Epithelial cell of esophagus (primary cell): ENCODE results near the gene TRIM33.

Experiments
- DNase-seq: peaks from one replicate; pipeline ENCODE4 v3.0.0; 2010; ENCODE audit warnings: low read depth
- H3K4me3 ChIP-seq: 2 replicates; pipeline ENCODE4 v1.5.1; 2011; ENCODE audit warnings: mild to moderate bottlenecking, low read length, control low read depth
- CTCF ChIP-seq: IDR thresholded peaks from 2 replicates; pipeline ENCODE4 v1.5.1; 2011; ENCODE audit warnings: low read depth, mild to moderate bottlenecking, low read length, control low read depth, inconsistent platforms; ENCODE audit not compliant: insufficient read depth; ENCODE audit errors: missing control alignments

Gene TRIM33

GRCh38 chr1:114512595-114513280, 1.7 kb upstream of the TRIM33 start:
- no peak for DNase-seq
- H3K4me3 ChIP-seq = no peak overlapping the region
- TF ChIP-seq CTCF = no peak

- peak; percentile 74 for DNase-seq
These were observed 550 bp downstream of the TRIM33 start for GRCh38 chr1:114510274-114511031.

GRCh38 chr1:114509596-114510273, 1.3 kb downstream of the TRIM33 start:
- no peak for DNase-seq
- no peak for TF ChIP-seq CTCF

More at GRCh38 chr1:114510274-114511031, 550 bp downstream of the TRIM33 start:
- H3K4me3 ChIP-seq = peak overlapping the region; percentile 89
- no peak for TF ChIP-seq CTCF

GRCh38 chr1:114508386-114508898, 2.6 kb downstream of the TRIM33 start:
- H3K4me3 ChIP-seq = peak overlapping the region; percentile 4
- TF ChIP-seq CTCF = no peak

More at GRCh38 chr1:114509596-114510273, 1.3 kb downstream of the TRIM33 start:
- H3K4me3 ChIP-seq = peak overlapping the region; percentile 89

GRCh38 chr1:114507513-114507912, 3.5 kb downstream of the TRIM33 start:
- no peak for TF ChIP-seq CTCF
- no peak overlapping the region for H3K4me3 ChIP-seq
- DNase-seq = no peak

More at GRCh38 chr1:114508386-114508898, 2.6 kb downstream of the TRIM33 start:
- DNase-seq = no peak

GRCh38 chr1:114505148-114505561, 5.8 kb downstream of the TRIM33 start:
- H3K4me3 ChIP-seq = no peak overlapping the region
- DNase-seq = peak; percentile 24
- TF ChIP-seq CTCF = no peak
